Measurements from ENCODE around the gene ARHGAP42.
A peak's percentile ranks its signal among the peaks of the same experiment; 100 is the strongest.
"Not testable (repeated sequence)": the region's sequence is repeated elsewhere in the genome, so short reads cannot be mapped to it uniquely, and the experiment has no call there.

ARHGAP42 gene

GRCh38 chr11:100981196-100981824, 294.2 kb downstream of the ARHGAP42 start:
- DNase-seq = no peak

GRCh38 chr11:100984668-100985067, 297.6 kb downstream of the ARHGAP42 start:
- DNase-seq = no peak

- no peak for DNase-seq
Observed at GRCh38 chr11:100990931-100991330, 303.8 kb downstream of the ARHGAP42 start.

- DNase-seq = no peak
Observed at GRCh38 chr11:100991541-100991940, 304.5 kb downstream of the ARHGAP42 start.

- no peak for DNase-seq
Observed at GRCh38 chr11:100994966-100995365, 307.9 kb downstream of the ARHGAP42 start.

GRCh38 chr11:100999756-101000155, 312.7 kb downstream of the ARHGAP42 start:
- DNase-seq = no peak

- no peak for DNase-seq
Observed at GRCh38 chr11:101003468-101003867, 316.4 kb downstream of the ARHGAP42 start.

- no peak for DNase-seq
Observed at GRCh38 chr11:101008961-101009689, 322.0 kb downstream of the ARHGAP42 start.

GRCh38 chr11:101009690-101010055, 322.6 kb downstream of the ARHGAP42 start:
- DNase-seq = no peak

GRCh38 chr11:101010899-101011298, 323.8 kb downstream of the ARHGAP42 start:
- DNase-seq = no peak

- DNase-seq = no peak
Observed at GRCh38 chr11:101011881-101012280, 324.8 kb downstream of the ARHGAP42 start.

GRCh38 chr11:101013702-101014101, 326.6 kb downstream of the ARHGAP42 start:
- not testable (repeated sequence) for DNase-seq

- DNase-seq = no peak
Observed at GRCh38 chr11:101014600-101015285, 327.7 kb downstream of the ARHGAP42 start.

- no peak for DNase-seq
Observed at GRCh38 chr11:101019870-101020269, 332.8 kb downstream of the ARHGAP42 start.

GRCh38 chr11:101022256-101022655, 335.2 kb downstream of the ARHGAP42 start:
- no peak for DNase-seq

- DNase-seq = no peak
Observed at GRCh38 chr11:101028644-101029043, 341.6 kb downstream of the ARHGAP42 start.

- DNase-seq = no peak
Observed at GRCh38 chr11:101030015-101030414, 342.9 kb downstream of the ARHGAP42 start.

- DNase-seq = no peak
Observed at GRCh38 chr11:101030692-101031091, 343.6 kb downstream of the ARHGAP42 start.

- no peak for DNase-seq
Observed at GRCh38 chr11:101031713-101032112, 344.6 kb downstream of the ARHGAP42 start.

GRCh38 chr11:101032991-101033390, 345.9 kb downstream of the ARHGAP42 start:
- DNase-seq = no peak

GRCh38 chr11:101034076-101034475, 347.0 kb downstream of the ARHGAP42 start:
- DNase-seq = peak; percentile 49

- DNase-seq = no peak
Observed at GRCh38 chr11:101035872-101036271, 348.8 kb downstream of the ARHGAP42 start.

Measured in NCI-H774 (cell line).